Right forelimb (tissue), 1 donor: Measurements from ENCODE around the gene BTN1A1.
A peak's percentile ranks its signal among the peaks of the same experiment; 100 is the strongest.
"Not testable (repeated sequence)": the region's sequence is repeated elsewhere in the genome, so short reads cannot be mapped to it uniquely, and the experiment has no call there.

Source experiments
- DNase-seq: peaks from one replicate; pipeline ENCODE4 v3.0.0-alpha.2; 2018

The BTN1A1 gene

DNA sequence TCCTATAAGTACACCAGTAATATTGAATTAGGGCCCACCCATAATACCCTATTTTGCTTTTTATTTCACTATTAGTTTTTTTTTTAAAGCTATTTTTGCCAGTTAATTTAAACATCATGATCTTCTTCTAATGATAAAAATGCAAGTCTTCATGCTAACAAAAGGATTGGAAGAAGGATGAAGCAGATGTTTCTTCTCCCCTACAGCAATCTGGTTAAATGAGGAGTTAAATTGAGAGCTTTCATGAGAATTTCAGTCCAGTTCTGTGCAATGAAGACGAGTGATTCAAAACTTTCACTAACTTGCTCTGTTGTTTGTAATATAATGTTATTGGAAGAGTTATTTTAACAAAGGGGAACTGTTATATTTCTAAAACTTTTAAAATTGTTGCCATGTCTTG, 41.5 kb downstream of the BTN1A1 start:
- DNase-seq = no peak

- no peak for DNase-seq
Measured at GRCh38 chr6:26543953-26544352, 43.9 kb downstream of the BTN1A1 start.

DNA sequence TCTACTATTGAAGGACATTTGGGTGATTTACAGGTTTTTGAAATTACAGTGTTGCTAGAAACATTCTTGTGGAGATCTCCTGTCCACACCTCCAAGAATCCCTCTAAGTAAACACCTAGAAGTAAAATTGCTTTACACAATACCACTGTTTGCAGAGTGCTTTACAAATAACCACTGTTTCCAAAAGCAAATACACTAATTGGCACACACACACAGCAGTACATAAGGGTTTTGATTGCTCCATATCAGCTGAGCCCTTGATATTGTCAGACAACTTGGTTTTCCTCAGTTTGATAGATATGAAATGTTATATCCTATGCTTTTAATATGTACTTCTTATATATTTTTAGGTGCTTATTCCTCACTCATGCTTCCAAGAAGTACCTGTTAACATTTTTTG, 44.4 kb downstream of the BTN1A1 start:
- DNase-seq = no peak

DNA sequence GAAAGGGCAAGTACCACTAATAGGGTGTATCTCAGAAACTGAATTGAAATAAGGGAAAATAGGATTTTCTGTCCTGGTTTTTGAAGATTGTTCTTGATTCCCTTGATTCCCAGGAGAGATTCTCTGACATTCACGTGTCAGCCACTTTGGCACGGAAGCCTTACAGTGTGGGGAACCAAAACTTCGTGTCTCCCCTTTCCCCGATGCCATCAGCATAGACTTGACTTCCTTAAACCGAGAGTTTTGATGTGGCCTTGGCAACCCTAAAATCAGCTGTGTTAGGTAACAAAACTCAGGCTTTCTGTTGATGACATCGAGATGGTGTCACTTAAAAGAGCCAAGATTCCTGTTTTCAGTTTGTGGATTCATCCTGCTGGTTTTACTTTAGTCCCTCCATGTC, 45.5 kb downstream of the BTN1A1 start:
- no peak for DNase-seq

DNA sequence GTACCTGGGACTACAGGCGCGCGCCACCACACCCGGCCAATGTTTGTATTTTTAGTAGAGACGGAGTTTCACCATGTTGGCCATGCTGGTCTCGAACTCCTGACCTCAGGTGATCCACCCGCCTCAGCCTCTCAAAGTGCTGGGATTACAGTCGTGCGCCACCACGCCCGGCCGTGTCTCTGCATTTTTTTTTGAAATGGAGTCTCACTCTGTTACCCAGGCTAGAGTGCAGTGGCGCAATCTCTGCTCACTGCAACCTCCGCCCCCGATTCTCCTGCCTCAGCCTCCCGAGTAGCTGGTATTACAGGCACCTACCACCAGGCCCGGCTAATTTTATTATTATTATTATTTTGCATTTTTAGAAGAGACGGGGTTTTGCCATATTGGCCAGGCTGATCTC, 47.3 kb downstream of the BTN1A1 start:
- not testable (repeated sequence) for DNase-seq

DNA sequence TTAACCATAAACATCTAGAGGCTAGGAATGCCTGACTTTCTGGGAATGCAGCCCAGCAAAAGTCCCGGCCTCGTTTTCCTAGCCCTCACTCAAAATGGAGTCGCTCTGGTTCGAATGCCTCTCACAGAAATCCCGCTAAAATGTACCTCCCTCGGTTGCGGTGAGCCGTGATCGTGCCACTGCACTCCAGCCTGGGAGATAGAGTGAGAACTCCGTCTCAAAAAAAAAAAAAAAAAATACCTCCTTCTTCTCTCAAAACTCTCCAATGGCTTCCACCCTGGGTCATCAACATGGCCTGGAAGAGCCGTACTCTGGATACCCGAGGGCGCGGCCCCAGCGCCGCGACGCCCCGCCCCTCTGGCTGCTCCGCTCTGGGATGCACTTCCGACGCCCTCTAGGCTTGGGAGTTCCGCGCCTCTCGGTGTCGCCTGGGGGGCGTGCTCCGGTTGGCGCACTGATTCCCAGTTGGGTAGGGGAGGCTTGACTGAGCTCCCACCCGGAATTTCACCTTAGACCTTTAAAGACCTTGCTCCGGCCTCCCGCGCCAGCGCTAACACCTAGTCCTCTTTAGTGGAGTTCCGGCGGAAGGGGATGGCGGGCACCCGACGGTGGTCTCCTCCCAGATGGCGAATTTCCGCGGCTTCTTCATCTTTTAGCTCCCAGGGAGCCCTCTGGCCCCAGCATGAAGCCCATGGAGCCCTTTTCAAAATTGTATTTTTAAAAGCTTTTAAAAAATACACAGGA, 50.3 kb downstream of the BTN1A1 start:
- peak; percentile 81 for DNase-seq

GRCh38 chr6:26552205-26552604, 52.1 kb downstream of the BTN1A1 start:
- DNase-seq = no peak

DNA sequence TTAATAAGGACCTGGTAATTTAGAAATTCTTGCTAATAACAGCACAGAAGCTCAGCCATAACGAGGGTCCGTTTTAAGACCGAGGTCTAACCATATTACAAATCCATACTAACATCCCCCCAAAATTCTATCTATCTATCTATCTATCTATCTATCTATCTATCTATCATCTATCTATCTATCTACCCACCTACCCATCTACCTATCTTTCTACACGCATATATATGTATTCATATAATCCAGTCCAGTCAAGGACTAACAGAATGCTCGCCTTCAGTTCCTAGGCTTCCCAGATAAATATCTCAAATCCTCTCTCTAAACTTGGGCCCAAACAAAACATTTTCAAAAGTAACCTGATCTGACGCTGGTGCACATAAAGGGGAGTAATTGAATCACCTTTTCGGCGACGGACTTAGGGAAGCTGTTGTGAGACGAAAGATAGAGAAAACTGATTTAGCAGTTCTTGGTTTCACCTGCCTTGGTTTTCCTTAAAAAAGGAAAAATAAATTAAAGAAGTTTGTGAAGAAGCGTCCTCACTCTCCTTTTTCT, 52.6 kb downstream of the BTN1A1 start:
- no peak for DNase-seq

- DNase-seq = peak; percentile 87
Measured at GRCh38 chr6:26553264-26553634, 53.1 kb downstream of the BTN1A1 start.

DNA sequence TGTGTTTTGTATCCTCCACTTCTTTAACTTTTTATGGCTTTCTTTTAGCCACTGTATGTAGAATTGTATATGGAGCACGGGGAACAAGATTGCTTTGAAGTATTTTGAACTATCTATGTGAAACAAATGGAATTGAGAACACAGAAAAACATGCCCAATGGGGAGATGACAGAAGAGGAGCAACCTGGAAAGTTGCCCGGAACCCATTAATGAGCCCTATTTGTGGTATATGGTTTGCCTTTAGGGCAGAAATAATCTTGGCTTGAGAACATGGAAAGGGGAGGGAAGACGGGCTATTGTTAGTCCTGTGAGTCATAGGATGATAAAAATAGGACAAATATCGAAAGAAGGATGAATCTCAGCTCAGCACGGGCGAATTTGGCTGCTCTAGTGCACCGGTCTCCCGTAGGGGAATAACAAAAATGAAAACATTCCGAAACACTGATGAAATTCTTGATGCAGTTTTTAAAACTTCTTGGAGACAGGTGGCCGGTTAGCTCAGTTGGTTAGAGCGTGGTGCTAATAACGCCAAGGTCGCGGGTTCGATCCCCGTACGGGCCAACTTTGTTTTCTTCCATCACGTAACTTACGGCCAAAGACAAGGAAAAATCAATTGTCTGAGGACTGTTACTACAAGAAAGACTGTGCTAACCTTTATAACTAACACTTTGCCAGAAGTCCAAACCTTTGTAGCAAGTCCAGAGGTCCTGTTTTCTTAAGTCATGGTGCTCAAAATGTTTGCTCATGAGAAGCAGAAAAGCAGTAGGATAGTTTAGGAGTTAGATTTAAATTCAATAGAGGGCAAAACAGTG, 53.7 kb downstream of the BTN1A1 start:
- DNase-seq = peak; percentile 87

- no peak for DNase-seq
Measured at GRCh38 chr6:26554447-26554696, 54.3 kb downstream of the BTN1A1 start.

- peak; percentile 72 for DNase-seq
Measured at GRCh38 chr6:26554697-26555504, 54.8 kb downstream of the BTN1A1 start.

- DNase-seq = no peak
Measured at GRCh38 chr6:26555505-26556262, 55.6 kb downstream of the BTN1A1 start.

DNA sequence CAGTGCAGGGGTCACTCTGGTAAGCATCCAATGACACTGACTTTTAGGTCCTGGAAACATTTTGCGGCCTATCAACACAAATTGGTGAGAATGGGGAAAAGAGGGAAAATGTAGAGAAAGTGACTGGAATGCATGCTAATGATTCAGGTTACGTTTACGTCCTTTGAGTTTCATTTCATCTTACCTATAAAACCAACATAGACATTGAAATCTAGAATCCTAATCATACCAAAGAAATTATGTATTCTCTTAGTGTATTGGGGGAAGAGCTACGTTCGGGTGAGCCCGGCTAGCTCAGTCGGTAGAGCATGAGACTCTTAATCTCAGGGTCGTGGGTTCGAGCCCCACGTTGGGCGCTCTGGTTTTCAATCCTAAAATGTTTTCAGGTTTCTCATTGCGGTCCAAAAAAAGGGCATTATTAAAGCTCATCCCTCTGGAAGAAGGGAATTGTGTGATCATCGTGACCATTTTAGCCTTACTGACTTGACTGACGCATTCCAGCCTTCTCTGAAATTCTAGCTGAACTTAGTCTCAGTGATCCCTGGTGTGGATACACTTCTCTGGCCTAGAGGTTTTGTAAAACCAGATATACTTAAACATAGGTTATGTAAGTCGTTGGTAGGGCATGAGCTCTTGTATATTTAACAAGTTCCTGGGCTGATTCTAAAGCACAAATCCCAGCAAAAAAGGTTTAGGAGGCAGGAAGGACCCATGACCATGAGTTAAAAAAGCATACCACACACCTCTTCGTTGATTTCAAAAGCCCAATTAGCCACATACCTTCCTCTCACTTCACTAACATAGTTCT, 56.4 kb downstream of the BTN1A1 start:
- DNase-seq = no peak
